K562 (cell line): ENCODE data around the gene LAG3. TPM values are rescaled to one million over a fixed set of nuclear protein-coding genes. Genes with fewer than 3 reads are reported as not detected.

Experiments used
- ATAC-seq: fragments of 200-7000 bp; cut with Tn5 transposase; 3 replicates; pipeline ENCODE4 v1.9.1; 2020; ENCODE audit warnings: moderate library complexity
- BruUV-seq: library from RNA; stranded (reverse); fragments of 400-500 nt; replicated peaks from 2 replicates; lab custom pipeline; 2021; lab: Mats Ljungman, UMichigan
- CTCF ChIA-PET: fragments of 300-600 bp; formaldehyde crosslinking; extraction: SDS; loops from one replicate; lab custom pipeline; 2021; ENCODE audit warnings: low intra/inter-chr PET ratio; lab: Yijun Ruan, JAX
- POLR2A ChIA-PET: fragments of 300-600, 350-650 bp; sonication (Branson Sonifier 250); formaldehyde crosslinking; extraction: SDS; loops from one replicate; lab custom pipeline; 2021; ENCODE audit warnings: antibody characterized with exemption, inconsistent platforms; lab: Yijun Ruan, JAX
- DNase-seq, 4 experiments: peaks; one replicate each; pipeline versions ENCODE4 v3.0.0 to v3.0.0-alpha.2; 2011 to 2018; ENCODE audit warnings: low spot score in 3 of 4, mixed read lengths in 3 of 4; ENCODE audit errors: extremely low read depth in 1 of 4
- FAIRE-seq: peaks from 2 replicates; lab custom pipeline; 2011; peaks lifted over from hg19 to GRCh38; lab: Jason Lieb, UNC
- H2AFZ ChIP-seq: 2 replicates; pipeline ENCODE4 v1.6.0; 2011; ENCODE audit warnings: low read depth, low read length, control low read depth, inconsistent platforms
- H3K27ac ChIP-seq: fragments of 200-600 bp; 3 replicates; pipeline ENCODE4 v1.8.0; 2011; ENCODE audit warnings: low read depth, mild to moderate bottlenecking, control low read depth, inconsistent platforms, low read length, moderate library complexity, mixed read lengths; ENCODE audit errors: extremely low read depth
- H3K27me3 ChIP-seq, 2 experiments: fragments of 300-600 bp in 1 of 2; 2 replicates in 1 of 2; 3 replicates in 1 of 2; pipeline versions ENCODE4 v1.6.0 to v1.8.0; 2011; ENCODE audit warnings: inconsistent platforms in 2 of 2, low read length in 2 of 2, mild to moderate bottlenecking in 1 of 2, mixed read lengths in 1 of 2, moderate library complexity in 1 of 2; ENCODE audit not compliant: control insufficient read depth in 2 of 2, insufficient read depth in 2 of 2
- H3K36me3 ChIP-seq: fragments of 300-600 bp; 3 replicates; pipeline ENCODE4 v1.8.0; 2011; ENCODE audit warnings: mild to moderate bottlenecking, low read length, inconsistent platforms; ENCODE audit not compliant: control insufficient read depth, insufficient read depth
- H3K4me1 ChIP-seq, 2 experiments: fragments of 200-600 bp in 1 of 2; replicated peaks in 1 of 2; 2 replicates in 1 of 2; 3 replicates in 1 of 2; pipeline versions ENCODE4 v1.5.1 to v1.8.0; 2011; ENCODE audit warnings: inconsistent platforms in 2 of 2, low read length in 2 of 2, mild to moderate bottlenecking in 1 of 2, mixed read lengths in 1 of 2, moderate library complexity in 1 of 2; ENCODE audit not compliant: control insufficient read depth in 2 of 2, insufficient read depth in 2 of 2
- H3K4me2 ChIP-seq: 2 replicates; pipeline ENCODE4 v1.6.1; 2011; ENCODE audit warnings: low read length, control low read depth, inconsistent platforms, mixed read lengths; ENCODE audit not compliant: insufficient read depth
- H3K4me3 ChIP-seq: fragments of 200-600 bp; sonication (generic), shearing (Covaris generic); 2 replicates; pipeline ENCODE4 v1.5.1; 2016; ENCODE audit warnings: control low read depth, inconsistent platforms
- H3K79me2 ChIP-seq: fragments of 200-600 bp; 3 replicates; pipeline ENCODE4 v1.8.0; 2011; ENCODE audit warnings: low read length, inconsistent platforms; ENCODE audit not compliant: control insufficient read depth, insufficient read depth
- H3K9ac ChIP-seq, 2 experiments: 2 replicates each; pipeline versions ENCODE4 v1.6.0 to v1.6.1; 2011; ENCODE audit warnings: low read depth in 2 of 2, low read length in 2 of 2, control low read depth in 1 of 2, inconsistent platforms in 1 of 2, mild to moderate bottlenecking in 1 of 2, mixed read lengths in 1 of 2; ENCODE audit not compliant: insufficient read depth in 1 of 2
- H3K9me1 ChIP-seq: one replicate; pipeline ENCODE4 v1.6.0; 2011; ENCODE audit warnings: inconsistent platforms, mild to moderate bottlenecking, low read length, moderate library complexity; ENCODE audit not compliant: control insufficient read depth, insufficient read depth
- H3K9me3 ChIP-seq: replicated peaks from 2 replicates; pipeline ENCODE4 v1.5.1; 2011; ENCODE audit warnings: low read depth, low read length, inconsistent platforms; ENCODE audit not compliant: control insufficient read depth, insufficient read depth
- H4K20me1 ChIP-seq: replicated peaks from 2 replicates; pipeline ENCODE4 v1.6.1; 2011; ENCODE audit warnings: low read length, inconsistent platforms, mixed read lengths; ENCODE audit not compliant: control insufficient read depth, insufficient read depth
- ADNP ChIP-seq: fragments of 200-800 bp; sonication (Bioruptor generic); IDR thresholded peaks from 2 replicates; pipeline ENCODE4 v1.6.1; 2016; ENCODE audit warnings: missing genetic modification characterization, missing compliant biosample characterization
- CEBPG ChIP-seq, 3 experiments: fragments of 200-800 bp in 1 of 3; sonication (Bioruptor generic) in 1 of 3; sonication (generic) in 1 of 3; formaldehyde crosslinking in 1 of 3; IDR thresholded peaks in 2 of 3; conservative IDR thresholded peaks in 1 of 3; 2 replicates each; pipeline versions ENCODE4 v1.6.1 to v1.8.0; 2016 to 2022; ENCODE audit warnings: missing compliant biosample characterization in 2 of 3, missing genetic modification characterization in 2 of 3, mild to moderate bottlenecking in 1 of 3, missing genetic modification reagents in 1 of 3
- COPS2 ChIP-seq: fragments of 450-650 bp; conservative IDR thresholded peaks from 2 replicates; pipeline ENCODE4 v1.6.1; 2016; ENCODE audit warnings: mild to moderate bottlenecking, moderate library complexity
- HSF4 ChIP-seq: fragments of 250-450 bp; sonication (Bioruptor Pico); IDR thresholded peaks from 2 replicates; pipeline ENCODE4 v2.1.2; 2022; ENCODE audit warnings: mild to moderate bottlenecking, moderate library complexity, borderline replicate concordance
- POLR2G ChIP-seq: fragments of 200-400 bp; formaldehyde crosslinking; IDR thresholded peaks from 2 replicates; pipeline ENCODE4 v1.6.1; 2017; ENCODE audit warnings: low read depth, mild to moderate bottlenecking, antibody characterized with exemption, low read length, moderate library complexity
- POLR2H ChIP-seq: IDR thresholded peaks from 2 replicates; pipeline ENCODE4 v1.6.1; 2016; ENCODE audit warnings: missing genetic modification characterization, low read depth, mild to moderate bottlenecking, control low read depth, missing compliant biosample characterization, moderate library complexity
- PTTG1 ChIP-seq: fragments of 450-650 bp; IDR thresholded peaks from 2 replicates; pipeline ENCODE4 v1.6.1; 2016; ENCODE audit warnings: low read depth, mild to moderate bottlenecking, missing genetic modification characterization, missing compliant biosample characterization
- SP1 ChIP-seq: sonication (generic); formaldehyde crosslinking; IDR thresholded peaks from 2 replicates; pipeline ENCODE4 v1.8.1; 2022; ENCODE audit warnings: mild to moderate bottlenecking, missing genetic modification reagents
- WGBS: fragments of 100-300 bp; shearing (Covaris generic); methylation state at CpG from one replicate; pipeline ENCODE4 v1.1.6; 2016; ENCODE audit warnings: low coverage, mixed read lengths; ENCODE audit not compliant: insufficient coverage; ENCODE audit errors: missing lambda C conversion rate; 5-methylcytosine and 5-hydroxymethylcytosine counted together
- in situ Hi-C: fragments of 300-500 bp; cut with MboI; formaldehyde crosslinking; loops from 4 replicates; pipeline ENCODE4 v1.15.0; 2018; ENCODE audit warnings: inconsistent platforms, mixed read lengths
- intact Hi-C: fragments of 100-400 bp; cut with micrococcal nuclease; formaldehyde crosslinking; loops from 2 replicates; pipeline ENCODE4 v1.14.2; 2022
- polyA plus RNA-seq, 8 experiments: library from polyadenylated mRNA; depleted of rRNA in 4 of 8; stranded (reverse) in 5 of 8; unstranded in 3 of 8; fragments of >200 nt; fragmentation: Nextera tagmentation in 2 of 8; fragmentation: Illumina TruSeq in 1 of 8; extraction: Ambion mirVana in 2 of 8; extraction: Trizol in 1 of 8; gene quantifications; 2 replicates each; pipeline versions ENCODE4 v1.2.1 to v1.2.3, GENCODE V29; 2011 to 2014; ENCODE audit warnings: inconsistent platforms in 1 of 8, missing spikeins in 1 of 8
- total RNA-seq, 7 experiments: library from RNA; depleted of rRNA in 6 of 7; stranded (reverse); fragments of >200 nt in 6 of 7; fragmentation: Illumina TruSeq in 2 of 7; extraction: Trizol in 2 of 7; gene quantifications; 2 replicates each; pipeline versions ENCODE4 v1.2.1 to v1.2.3, GENCODE V29; 2011 to 2021; ENCODE audit warnings: low replicate concordance in 1 of 7
- TF ChIP-seq, protein P1 (sequence below): fragments of 250-450 bp; sonication (Bioruptor Pico); IDR thresholded peaks from 2 replicates; pipeline ENCODE4 v1.4.0; 2020; ENCODE audit warnings: mild to moderate bottlenecking
- TF ChIP-seq, protein P2 (sequence below): fragments of 250-450 bp; sonication (Bioruptor Pico); IDR thresholded peaks from 2 replicates; pipeline ENCODE4 v1.8.0; 2022; ENCODE audit warnings: moderate library complexity, mild to moderate bottlenecking, inconsistent platforms
- TF ChIP-seq, protein P3 (sequence below): fragments of 450-650 bp; IDR thresholded peaks from 2 replicates; pipeline ENCODE4 v1.6.1; 2016
- TF ChIP-seq, protein P4 (sequence below): sonication (generic); formaldehyde crosslinking; IDR thresholded peaks from 2 replicates; pipeline ENCODE4 v1.8.0; 2022; ENCODE audit warnings: mild to moderate bottlenecking, low read depth, missing genetic modification reagents
- TF ChIP-seq, protein P5 (sequence below): fragments of 200-800 bp; sonication (Bioruptor generic); IDR thresholded peaks from 2 replicates; pipeline ENCODE4 v1.6.1; 2017; ENCODE audit warnings: missing genetic modification characterization, missing compliant biosample characterization

The LAG3 gene
- total and polyA plus RNA-seq, 9 of the 15 experiments (the other 6 are each of a cell fraction or from before 2014, with no cell fraction given), result 0.07 to 0.66 (median 0.09) TPM; not detected in 1

DNA sequence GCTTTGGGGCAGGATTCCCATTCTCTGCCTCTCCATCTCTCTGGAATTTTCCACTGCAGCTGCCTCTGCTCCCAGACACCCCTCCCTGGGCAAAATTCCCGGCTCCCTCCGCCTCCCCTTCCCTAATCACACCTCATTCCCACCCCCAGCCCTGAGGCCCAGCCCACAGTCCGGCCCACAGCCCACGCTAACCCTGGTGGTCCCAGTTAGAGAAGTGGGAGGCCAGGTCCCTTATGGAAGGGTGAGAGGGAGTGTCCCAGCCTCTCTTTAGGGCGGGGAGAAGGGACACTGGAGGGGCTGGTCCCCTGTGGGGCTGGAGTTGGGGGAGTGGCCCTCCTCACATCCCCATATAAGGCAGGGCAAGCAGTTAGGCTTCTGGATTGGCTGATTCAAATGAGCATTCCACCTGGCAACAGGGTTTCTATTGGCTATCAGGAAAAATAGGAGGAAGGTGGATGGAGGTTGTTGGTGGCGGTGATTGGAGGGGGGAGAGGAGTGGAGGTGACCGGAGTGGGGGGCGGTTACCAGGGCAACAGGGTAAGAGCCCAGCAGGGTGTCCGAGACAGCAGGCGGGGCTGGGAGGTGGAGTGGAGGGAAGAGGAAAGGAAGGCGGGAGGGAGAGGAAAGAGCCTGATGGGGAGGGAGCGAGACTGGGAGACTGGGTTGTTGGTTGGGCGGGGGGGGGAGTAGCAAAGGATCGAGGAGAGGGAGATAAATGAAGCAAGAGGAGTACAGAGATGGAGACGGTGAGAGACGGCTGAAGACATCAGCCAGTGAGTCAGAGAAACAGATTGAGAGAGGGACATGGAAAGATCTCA lies 8.1 kb upstream of the LAG3 start:
- H3K36me3 ChIP-seq, result peaks cover 9% of the 10 kb centered on the region; the same call in 2 of the 3 replicates
- no peaks in the 10 kb centered on the region for H3K27me3 ChIP-seq
- ATAC-seq, result peak; percentile 86
- peak overlapping the region; percentile 36 for H3K4me2 ChIP-seq
- BruUV-seq, result no TSS peak
- peak overlapping the region; percentile 65 for H3K27ac ChIP-seq
- H2AFZ ChIP-seq, result peak overlapping the region; percentile 48
- 0% methylated on average over 7 of the region's 16 CpGs for WGBS
- H3K4me1 ChIP-seq, result peaks cover 24 to 29% of the 10 kb centered on the region in 2 experiments; a peak in 4 of 5 replicates
- FAIRE-seq, result peak; percentile 100
- in situ Hi-C loops (no loop called here), intact Hi-C loops (no loop called here)
- peaks cover 24% of the 10 kb centered on the region for H3K79me2 ChIP-seq
- H3K9ac ChIP-seq, result peak overlapping the region; percentile 28 to 42; a peak in 3 of 4 replicates
- no peak overlapping the region for H3K4me3 ChIP-seq
- no peaks in the 10 kb centered on the region for H4K20me1 ChIP-seq
- POLR2A ChIA-PET, result interaction anchor here (1.0 to 1.5 kb wide), 4 partner anchors 10 to 29 kb away, joined by 3 to 6 read pairs (median 4); partner anchors contain the start of gene MLF2
- CTCF ChIA-PET, result no interaction called here
- no peaks in the 10 kb centered on the region for H3K9me1 ChIP-seq
- peak; percentile 87 to 95 (median 90) for DNase-seq
- no peaks in the 10 kb centered on the region for H3K9me3 ChIP-seq
- no peak for TF ChIP-seq PTTG1 (tag)
- TF ChIP-seq HSF4 (CRISPR knock-in tag), result no peak
- no peak for TF ChIP-seq POLR2H (tag)
- TF ChIP-seq, protein P1, sequence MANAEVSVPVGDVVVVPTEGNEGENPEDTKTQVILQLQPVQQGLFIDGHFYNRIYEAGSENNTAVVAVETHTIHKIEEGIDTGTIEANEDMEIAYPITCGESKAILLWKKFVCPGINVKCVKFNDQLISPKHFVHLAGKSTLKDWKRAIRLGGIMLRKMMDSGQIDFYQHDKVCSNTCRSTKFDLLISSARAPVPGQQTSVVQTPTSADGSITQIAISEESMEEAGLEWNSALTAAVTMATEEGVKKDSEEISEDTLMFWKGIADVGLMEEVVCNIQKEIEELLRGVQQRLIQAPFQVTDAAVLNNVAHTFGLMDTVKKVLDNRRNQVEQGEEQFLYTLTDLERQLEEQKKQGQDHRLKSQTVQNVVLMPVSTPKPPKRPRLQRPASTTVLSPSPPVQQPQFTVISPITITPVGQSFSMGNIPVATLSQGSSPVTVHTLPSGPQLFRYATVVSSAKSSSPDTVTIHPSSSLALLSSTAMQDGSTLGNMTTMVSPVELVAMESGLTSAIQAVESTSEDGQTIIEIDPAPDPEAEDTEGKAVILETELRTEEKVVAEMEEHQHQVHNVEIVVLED (CRISPR knock-in tag), result no peak
- TF ChIP-seq CEBPG (CRISPR knock-in tag; IDR thresholded peaks at IDR 0.05), result no peak
- TF ChIP-seq CEBPG (tag; conservative IDR thresholded peaks at IDR 0.05 in 1 of 2, IDR thresholded peaks at IDR 0.05 in 1 of 2), result no peak
- TF ChIP-seq SP1 (CRISPR knock-in tag), result peak; percentile 37; the same call in 1 of the 2 replicates
- TF ChIP-seq COPS2, result no peak
- peak; percentile 43; the same call in 1 of the 2 replicates for TF ChIP-seq POLR2G
- TF ChIP-seq, protein P2, sequence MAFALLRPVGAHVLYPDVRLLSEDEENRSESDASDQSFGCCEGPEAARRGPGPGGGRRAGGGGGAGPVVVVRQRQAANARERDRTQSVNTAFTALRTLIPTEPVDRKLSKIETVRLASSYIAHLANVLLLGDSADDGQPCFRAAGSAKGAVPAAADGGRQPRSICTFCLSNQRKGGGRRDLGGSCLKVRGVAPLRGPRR (CRISPR knock-in tag), result no peak
- TF ChIP-seq, protein P3, sequence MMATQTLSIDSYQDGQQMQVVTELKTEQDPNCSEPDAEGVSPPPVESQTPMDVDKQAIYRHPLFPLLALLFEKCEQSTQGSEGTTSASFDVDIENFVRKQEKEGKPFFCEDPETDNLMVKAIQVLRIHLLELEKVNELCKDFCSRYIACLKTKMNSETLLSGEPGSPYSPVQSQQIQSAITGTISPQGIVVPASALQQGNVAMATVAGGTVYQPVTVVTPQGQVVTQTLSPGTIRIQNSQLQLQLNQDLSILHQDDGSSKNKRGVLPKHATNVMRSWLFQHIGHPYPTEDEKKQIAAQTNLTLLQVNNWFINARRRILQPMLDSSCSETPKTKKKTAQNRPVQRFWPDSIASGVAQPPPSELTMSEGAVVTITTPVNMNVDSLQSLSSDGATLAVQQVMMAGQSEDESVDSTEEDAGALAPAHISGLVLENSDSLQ, result peak; percentile 42; the same call in 1 of the 2 replicates
- no peak for TF ChIP-seq ADNP (tag)
- TF ChIP-seq, protein P4, sequence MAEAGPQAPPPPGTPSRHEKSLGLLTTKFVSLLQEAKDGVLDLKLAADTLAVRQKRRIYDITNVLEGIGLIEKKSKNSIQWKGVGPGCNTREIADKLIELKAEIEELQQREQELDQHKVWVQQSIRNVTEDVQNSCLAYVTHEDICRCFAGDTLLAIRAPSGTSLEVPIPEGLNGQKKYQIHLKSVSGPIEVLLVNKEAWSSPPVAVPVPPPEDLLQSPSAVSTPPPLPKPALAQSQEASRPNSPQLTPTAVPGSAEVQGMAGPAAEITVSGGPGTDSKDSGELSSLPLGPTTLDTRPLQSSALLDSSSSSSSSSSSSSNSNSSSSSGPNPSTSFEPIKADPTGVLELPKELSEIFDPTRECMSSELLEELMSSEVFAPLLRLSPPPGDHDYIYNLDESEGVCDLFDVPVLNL, result no peak
- TF ChIP-seq, protein P5, sequence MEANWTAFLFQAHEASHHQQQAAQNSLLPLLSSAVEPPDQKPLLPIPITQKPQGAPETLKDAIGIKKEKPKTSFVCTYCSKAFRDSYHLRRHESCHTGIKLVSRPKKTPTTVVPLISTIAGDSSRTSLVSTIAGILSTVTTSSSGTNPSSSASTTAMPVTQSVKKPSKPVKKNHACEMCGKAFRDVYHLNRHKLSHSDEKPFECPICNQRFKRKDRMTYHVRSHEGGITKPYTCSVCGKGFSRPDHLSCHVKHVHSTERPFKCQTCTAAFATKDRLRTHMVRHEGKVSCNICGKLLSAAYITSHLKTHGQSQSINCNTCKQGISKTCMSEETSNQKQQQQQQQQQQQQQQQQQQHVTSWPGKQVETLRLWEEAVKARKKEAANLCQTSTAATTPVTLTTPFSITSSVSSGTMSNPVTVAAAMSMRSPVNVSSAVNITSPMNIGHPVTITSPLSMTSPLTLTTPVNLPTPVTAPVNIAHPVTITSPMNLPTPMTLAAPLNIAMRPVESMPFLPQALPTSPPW (CRISPR knock-in tag), result peak; percentile 89
